Osteoblast (primary cell): ENCODE results near the gene BBS12. TPM values are rescaled to one million over a fixed set of nuclear protein-coding genes. Genes with fewer than 3 reads are reported as not detected.
A peak's percentile ranks its signal among the peaks of the same experiment; 100 is the strongest.

ENCODE experiments used
- DNase-seq: peaks from one replicate; pipeline ENCODE4 v3.0.0; 2011; ENCODE audit warnings: low spot score, mixed read lengths; ENCODE audit not compliant: insufficient read length; ENCODE audit errors: missing footprints
- H2AFZ ChIP-seq: 2 replicates; pipeline ENCODE4 v1.6.0; 2011; ENCODE audit warnings: mild to moderate bottlenecking, low read length
- H3K27ac ChIP-seq: 2 replicates; pipeline ENCODE4 v1.5.1; 2011; ENCODE audit warnings: mild to moderate bottlenecking, low read depth, low read length, moderate library complexity
- H3K27me3 ChIP-seq: 2 replicates; pipeline ENCODE4 v1.6.0; 2012; ENCODE audit warnings: mild to moderate bottlenecking, control low read depth, inconsistent platforms, low read length, moderate library complexity; ENCODE audit not compliant: insufficient read depth
- H3K36me3 ChIP-seq: 2 replicates; pipeline ENCODE4 v1.5.1; 2011; ENCODE audit warnings: mild to moderate bottlenecking, low read length, control low read depth, moderate library complexity; ENCODE audit not compliant: insufficient read depth
- H3K4me1 ChIP-seq: 2 replicates; pipeline ENCODE4 v1.5.1; 2011; ENCODE audit warnings: mild to moderate bottlenecking, low read length, control low read depth, moderate library complexity; ENCODE audit not compliant: insufficient read depth
- H3K4me2 ChIP-seq: 2 replicates; pipeline ENCODE4 v1.6.0; 2011; ENCODE audit warnings: mild to moderate bottlenecking, low read length; ENCODE audit not compliant: insufficient read depth
- H3K4me3 ChIP-seq: fragments of 200-600 bp; sonication (generic); 3 replicates; pipeline ENCODE4 v1.5.1; 2012; ENCODE audit warnings: mild to moderate bottlenecking, low read length, inconsistent platforms; ENCODE audit not compliant: insufficient read depth
- H3K79me2 ChIP-seq: 2 replicates; pipeline ENCODE4 v1.6.0; 2012; ENCODE audit warnings: mild to moderate bottlenecking, low read length, control low read depth, inconsistent platforms; ENCODE audit not compliant: insufficient read depth
- H3K9me3 ChIP-seq: 2 replicates; pipeline ENCODE4 v1.5.1; 2011; ENCODE audit warnings: low read depth, low read length, control low read depth
- H4K20me1 ChIP-seq: 2 replicates; pipeline ENCODE4 v1.6.0; 2012; ENCODE audit warnings: mild to moderate bottlenecking, low read length, control low read depth; ENCODE audit not compliant: insufficient read depth
- total RNA-seq: library from RNA; depleted of rRNA; stranded (reverse); fragments of >200 nt; gene quantifications from 2 replicates; pipeline ENCODE4 v1.2.3, GENCODE V29; 2012
- TF ChIP-seq, protein P1 (sequence below): IDR thresholded peaks from 2 replicates; pipeline ENCODE4 v1.5.1; 2011; ENCODE audit warnings: mild to moderate bottlenecking, low read depth, low read length, moderate library complexity; ENCODE audit errors: extremely low read depth

Gene BBS12
- total RNA-seq, 1 donor, result 9.4 TPM

DNA sequence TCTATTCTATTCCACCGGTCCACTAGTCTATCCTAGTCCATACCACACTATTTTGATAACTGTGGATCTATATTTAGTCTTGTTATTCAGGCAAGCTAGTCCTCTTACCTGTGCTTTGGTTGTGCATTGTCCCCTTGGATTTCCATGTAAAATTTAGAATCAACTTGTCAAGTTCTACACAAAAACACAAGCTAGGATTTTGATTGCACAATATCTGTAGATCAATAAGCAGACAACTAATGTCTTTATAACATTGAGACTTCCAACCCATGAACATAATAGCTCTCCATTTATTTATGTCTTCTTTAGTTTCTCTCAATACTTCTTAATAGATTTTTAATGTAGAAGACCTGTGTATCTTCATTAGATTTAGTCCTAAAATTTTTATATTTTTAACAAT is 10.2 kb upstream of the BBS12 start:
- Histone ChIP-seq H3K9me3 (no peaks in the 10 kb centered on the region), H3K27ac (no peak overlapping the region), H3K79me2 (no peaks in the 10 kb centered on the region), H3K27me3 (no peaks in the 10 kb centered on the region), H2AFZ (no peak overlapping the region), H3K4me2 (no peak overlapping the region), H3K4me1 (no peaks in the 10 kb centered on the region), H3K4me3 (no peak overlapping the region), H4K20me1 (no peaks in the 10 kb centered on the region), H3K36me3 (no peaks in the 10 kb centered on the region)
- TF ChIP-seq, protein P1, sequence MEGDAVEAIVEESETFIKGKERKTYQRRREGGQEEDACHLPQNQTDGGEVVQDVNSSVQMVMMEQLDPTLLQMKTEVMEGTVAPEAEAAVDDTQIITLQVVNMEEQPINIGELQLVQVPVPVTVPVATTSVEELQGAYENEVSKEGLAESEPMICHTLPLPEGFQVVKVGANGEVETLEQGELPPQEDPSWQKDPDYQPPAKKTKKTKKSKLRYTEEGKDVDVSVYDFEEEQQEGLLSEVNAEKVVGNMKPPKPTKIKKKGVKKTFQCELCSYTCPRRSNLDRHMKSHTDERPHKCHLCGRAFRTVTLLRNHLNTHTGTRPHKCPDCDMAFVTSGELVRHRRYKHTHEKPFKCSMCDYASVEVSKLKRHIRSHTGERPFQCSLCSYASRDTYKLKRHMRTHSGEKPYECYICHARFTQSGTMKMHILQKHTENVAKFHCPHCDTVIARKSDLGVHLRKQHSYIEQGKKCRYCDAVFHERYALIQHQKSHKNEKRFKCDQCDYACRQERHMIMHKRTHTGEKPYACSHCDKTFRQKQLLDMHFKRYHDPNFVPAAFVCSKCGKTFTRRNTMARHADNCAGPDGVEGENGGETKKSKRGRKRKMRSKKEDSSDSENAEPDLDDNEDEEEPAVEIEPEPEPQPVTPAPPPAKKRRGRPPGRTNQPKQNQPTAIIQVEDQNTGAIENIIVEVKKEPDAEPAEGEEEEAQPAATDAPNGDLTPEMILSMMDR, result no peak
- DNase-seq, result no peak

DNA sequence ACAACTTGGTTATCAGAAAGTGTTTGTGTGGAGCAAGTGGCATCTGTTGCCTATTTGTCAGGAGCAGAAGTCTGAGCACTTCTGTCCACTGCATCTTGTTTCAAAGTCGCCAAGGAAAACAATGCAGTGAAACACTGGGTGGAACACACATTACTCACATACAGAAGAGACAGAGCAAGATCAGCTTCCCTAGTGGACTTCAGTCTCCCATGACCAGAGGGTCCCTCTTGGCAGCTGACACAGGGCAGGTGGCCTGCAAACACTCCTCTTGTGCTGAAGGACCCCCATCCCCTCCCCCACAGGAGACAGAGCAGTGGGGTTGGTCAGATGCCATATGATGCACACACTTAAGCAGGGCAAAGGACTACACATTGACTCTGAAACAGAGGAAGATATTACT is 3.6 kb upstream of the BBS12 start:
- Histone ChIP-seq H3K27ac (no peak overlapping the region), H2AFZ (no peak overlapping the region), H3K4me2 (no peak overlapping the region), H3K27me3 (no peaks in the 10 kb centered on the region), H3K9me3 (no peaks in the 10 kb centered on the region), H3K36me3 (no peaks in the 10 kb centered on the region), H3K79me2 (peaks cover 6% of the 10 kb centered on the region), H3K4me1 (peaks cover 13% of the 10 kb centered on the region), H3K4me3 (no peak overlapping the region), H4K20me1 (no peaks in the 10 kb centered on the region)
- TF ChIP-seq, protein P1, result no peak
- peak; percentile 79 for DNase-seq

DNA sequence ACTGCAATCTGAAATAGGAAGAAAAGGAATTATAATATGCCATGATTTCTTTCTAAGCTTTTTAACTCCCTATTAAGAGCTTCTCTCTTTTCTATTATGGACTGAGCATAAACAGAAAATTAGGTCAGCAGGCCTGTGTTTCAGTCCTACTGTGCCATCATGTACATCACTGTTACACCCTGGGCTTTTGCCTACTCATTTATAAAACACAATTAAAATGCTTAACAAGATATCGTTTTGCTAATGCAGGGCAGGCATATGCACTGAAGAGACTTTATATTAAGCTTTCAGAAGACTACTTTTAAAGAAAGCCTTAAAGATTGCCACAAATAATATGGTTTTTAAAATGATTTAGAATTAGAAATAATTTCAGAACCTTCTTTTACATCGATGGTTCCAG is 828 bp upstream of the BBS12 start:
- H3K4me3 ChIP-seq, result peak overlapping the region; percentile 91
- DNase-seq, result no peak
- peaks cover 13% of the 10 kb centered on the region for H3K4me1 ChIP-seq
- TF ChIP-seq, protein P1, result no peak
- no peaks in the 10 kb centered on the region for H3K27me3 ChIP-seq
- peak overlapping the region; percentile 90 for H2AFZ ChIP-seq
- no peaks in the 10 kb centered on the region for H3K9me3 ChIP-seq
- H3K79me2 ChIP-seq, result peaks cover 15% of the 10 kb centered on the region
- H4K20me1 ChIP-seq, result no peaks in the 10 kb centered on the region
- peak overlapping the region; percentile 81 for H3K27ac ChIP-seq
- H3K36me3 ChIP-seq, result no peaks in the 10 kb centered on the region
- H3K4me2 ChIP-seq, result peak overlapping the region; percentile 89

DNA sequence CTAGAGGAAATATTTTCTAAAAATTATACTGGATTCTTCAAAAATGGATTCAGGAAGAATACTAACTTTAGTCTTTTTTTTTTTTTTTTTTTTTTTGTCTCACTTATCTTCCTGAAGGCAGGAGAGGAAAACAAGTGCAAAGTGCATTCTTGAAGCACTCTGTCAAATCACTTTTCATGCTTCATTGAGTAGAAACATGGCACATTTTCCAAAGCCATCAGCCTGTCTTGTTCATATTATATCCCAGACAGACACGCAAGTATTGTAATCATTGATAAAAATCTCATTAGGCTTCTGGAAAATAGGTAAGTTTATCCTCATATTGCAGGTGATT is 1.2 kb downstream of the BBS12 start:
- peak; percentile 29 for DNase-seq
- no peaks in the 10 kb centered on the region for H3K9me3 ChIP-seq
- no peaks in the 10 kb centered on the region for H4K20me1 ChIP-seq
- peaks cover 15% of the 10 kb centered on the region for H3K4me1 ChIP-seq
- H3K79me2 ChIP-seq, result peaks cover 15% of the 10 kb centered on the region
- no peak overlapping the region for H2AFZ ChIP-seq
- H3K36me3 ChIP-seq, result no peaks in the 10 kb centered on the region
- TF ChIP-seq, protein P1, result no peak
- H3K27me3 ChIP-seq, result no peaks in the 10 kb centered on the region
- H3K4me2 ChIP-seq, result peak overlapping the region; percentile 93
- H3K27ac ChIP-seq, result peak overlapping the region; percentile 68
- H3K4me3 ChIP-seq, result peak overlapping the region; percentile 91
